Kidney (tissue), 14 donors: ENCODE data around the gene NHSL2. TPM values are rescaled to one million over a fixed set of nuclear protein-coding genes. Genes with fewer than 3 reads are reported as not detected.

Experiments
- DNase-seq, 5 donors: peaks; one replicate each; pipeline ENCODE4 v3.0.0-alpha.2; 2013 to 2020
- FAIRE-seq: peaks from 2 replicates; lab custom pipeline; 2012; peaks lifted over from hg19 to GRCh38; lab: Jason Lieb, UNC
- H3K27ac ChIP-seq, 2 donors: one replicate each; pipeline ENCODE4 v1.7.0; 2013; ENCODE audit warnings: low read depth in 2 of 2, low read length in 2 of 2, inconsistent platforms in 1 of 2
- H3K27me3 ChIP-seq: one replicate; pipeline ENCODE4 v1.7.1; 2013; ENCODE audit warnings: low read length, inconsistent platforms; ENCODE audit not compliant: control insufficient read depth, insufficient read depth
- H3K36me3 ChIP-seq, 3 donors: one replicate each; pipeline versions ENCODE4 v1.7.0 to v1.7.1; 2013; ENCODE audit warnings: low read length in 3 of 3, control low read depth in 1 of 3, inconsistent platforms in 1 of 3; ENCODE audit not compliant: insufficient read depth in 3 of 3, control insufficient read depth in 2 of 3
- H3K4me1 ChIP-seq, 3 donors: one replicate each; pipeline versions ENCODE4 v1.7.0 to v1.7.1; 2013; ENCODE audit warnings: low read length in 3 of 3, inconsistent platforms in 1 of 3, low read depth in 1 of 3; ENCODE audit not compliant: control insufficient read depth in 2 of 3, insufficient read depth in 2 of 3
- H3K4me3 ChIP-seq, 3 donors: one replicate each; pipeline versions ENCODE4 v1.7.0 to v1.8.1; 2013; ENCODE audit warnings: low read length in 3 of 3, control low read depth in 1 of 3, inconsistent platforms in 1 of 3
- H3K9ac ChIP-seq, 3 donors: one replicate each; pipeline versions ENCODE4 v1.7.0 to v1.7.1; 2013; ENCODE audit warnings: low read length in 3 of 3, control low read depth in 1 of 3, inconsistent platforms in 1 of 3
- H3K9me3 ChIP-seq, 3 donors: one replicate each; pipeline versions ENCODE4 v1.7.0 to v1.7.1; 2013; ENCODE audit warnings: low read length in 3 of 3, control low read depth in 1 of 3, inconsistent platforms in 1 of 3; ENCODE audit not compliant: control insufficient read depth in 2 of 3, insufficient read depth in 1 of 3
- CTCF ChIP-seq: IDR thresholded peaks from 3 replicates; pipeline ENCODE4 v1.5.1; 2012; ENCODE audit warnings: mild to moderate bottlenecking, moderate library complexity, borderline replicate concordance; ENCODE audit not compliant: insufficient read depth; ENCODE audit errors: extremely low read depth
- intact Hi-C: fragments of 100-400 bp; cut with DNase I; formaldehyde crosslinking; loops from one replicate; pipeline ENCODE4 v1.11.1; 2022
- polyA plus RNA-seq: library from polyadenylated mRNA; stranded (reverse); fragments of 350-450 nt; fragmentation: Illumina TruSeq; extraction: RNeasy Lipid Tissue Mini Kit (QIAGEN cat#74804); gene quantifications from one replicate; pipeline ENCODE4 v1.2.3, GENCODE V29; 2014; ENCODE audit warnings: low read depth, low replicate concordance; ENCODE audit not compliant: insufficient read depth
- total RNA-seq: library from RNA; stranded (reverse); fragmentation: NEBNext Ultra II Directional; extraction: Animal tissue kit (Norgen Biotek cat#: 25700); gene quantifications from one replicate; pipeline ENCODE4 v1.2.1, GENCODE V29; 2021
- donor health status: control.
- donor health status: control.
- donor health status: control.
- donor health status: control.
- donor health status: control.
- donor health status: DM: yes; HTN: yes; CAD: no.
- donor health status: Normal renal cell carcinoma (clear cell type).

NHSL2 gene
- total and polyA plus RNA-seq, 2 donors from 2014 or later = 1.3 to 10.8 TPM

- Histone ChIP-seq H3K27me3 (no peaks in the 10 kb centered on the region), H3K4me3 (no peak overlapping the region), H3K9me3 (no peaks in the 10 kb centered on the region), H3K36me3 (no peaks in the 10 kb centered on the region), H3K4me1 (peaks cover 0 to 3% (median 0%) of the 10 kb centered on the region in 3 donors), H3K9ac (no peak overlapping the region), H3K27ac (peak overlapping the region; percentile 22 to 69)
- TF ChIP-seq CTCF = peak; percentile 4
- intact Hi-C loops = no loop called here
- DNase-seq (peak; percentile 61 to 80 (median 69)), FAIRE-seq (no peak)
Observed at GRCh38 chrX:72003811-72004750, 93.4 kb downstream of the NHSL2 start.

GRCh38 chrX:72005046-72005445, 94.4 kb downstream of the NHSL2 start:
- no peaks in the 10 kb centered on the region for H3K27me3 ChIP-seq
- H3K4me1 ChIP-seq = peaks cover 0 to 3% (median 0%) of the 10 kb centered on the region in 3 donors

GRCh38 chrX:72006461-72006860, 95.8 kb downstream of the NHSL2 start:
- TF ChIP-seq CTCF = no peak
- H3K9ac ChIP-seq = no peak overlapping the region
- no peaks in the 10 kb centered on the region for H3K9me3 ChIP-seq
- DNase-seq = no peak
- no peak for FAIRE-seq
- intact Hi-C loops = no loop called here
- no peak overlapping the region for H3K27ac ChIP-seq
- H3K27me3 ChIP-seq = no peaks in the 10 kb centered on the region
- no peak overlapping the region for H3K4me3 ChIP-seq
- no peaks in the 10 kb centered on the region for H3K36me3 ChIP-seq
- H3K4me1 ChIP-seq = peaks cover 0 to 1% (median 0%) of the 10 kb centered on the region in 3 donors

More at GRCh38 chrX:72005046-72005445, 94.4 kb downstream of the NHSL2 start:
- intact Hi-C loops = no loop called here
- DNase-seq = no peak
- no peak overlapping the region for H3K27ac ChIP-seq
- FAIRE-seq = no peak
- H3K9ac ChIP-seq = no peak overlapping the region
- H3K36me3 ChIP-seq = no peaks in the 10 kb centered on the region
- no peak for TF ChIP-seq CTCF
- H3K9me3 ChIP-seq = no peaks in the 10 kb centered on the region
- H3K4me3 ChIP-seq = no peak overlapping the region
